ENCODE results near the gene RPS15A.

The RPS15A gene

DNA sequence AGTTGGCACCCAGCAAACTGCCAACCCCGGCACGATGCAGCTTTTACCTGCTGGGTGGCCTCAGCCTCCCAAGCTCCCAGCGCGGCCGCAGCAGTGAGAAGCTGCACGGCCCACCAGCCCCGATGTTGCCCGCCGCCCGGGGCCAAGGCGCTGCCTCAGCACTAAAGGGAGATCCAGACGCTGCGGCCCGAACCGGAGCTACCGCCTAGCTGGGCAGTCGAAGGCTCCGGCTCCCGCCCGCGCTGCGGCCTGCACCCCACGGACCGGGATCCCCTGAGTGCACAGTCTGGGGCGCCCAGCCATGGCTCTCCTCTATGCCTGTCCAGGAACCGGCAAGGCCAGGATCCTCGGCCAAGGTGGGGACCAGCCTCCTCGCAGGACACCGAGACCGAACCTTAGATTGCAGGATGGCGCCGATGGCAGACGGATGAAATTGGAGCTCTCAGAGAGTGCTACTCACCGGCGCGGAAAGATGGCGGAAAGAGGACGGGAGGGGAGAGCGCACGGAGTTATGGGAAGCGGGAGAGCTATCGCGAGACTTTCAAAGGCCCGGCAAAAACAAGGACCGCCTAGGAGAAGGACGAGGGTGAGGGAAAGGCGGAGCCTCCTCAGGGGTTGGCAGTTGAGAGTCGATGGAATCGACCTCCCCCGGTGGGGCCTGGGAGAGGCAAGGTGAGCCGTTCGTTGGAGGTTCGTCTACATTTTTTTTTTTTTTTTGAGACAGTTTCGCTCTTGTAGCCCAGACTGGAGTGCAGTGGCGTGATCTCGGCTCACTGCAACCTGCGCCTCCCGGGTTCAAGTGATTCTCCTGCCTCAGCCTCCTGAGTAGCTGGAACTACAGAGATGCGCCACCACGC, at the start of gene RPS15A:
RPS15A (minus strand) TSS at position 485 of the 857 bp plus-strand sequence. CDS start 1,221 bp downstream, outside the sequence.
- peak; percentile 95 for DNase-seq (ENCODE audit: low spot score)
- FAIRE-seq: no peak

DNA sequence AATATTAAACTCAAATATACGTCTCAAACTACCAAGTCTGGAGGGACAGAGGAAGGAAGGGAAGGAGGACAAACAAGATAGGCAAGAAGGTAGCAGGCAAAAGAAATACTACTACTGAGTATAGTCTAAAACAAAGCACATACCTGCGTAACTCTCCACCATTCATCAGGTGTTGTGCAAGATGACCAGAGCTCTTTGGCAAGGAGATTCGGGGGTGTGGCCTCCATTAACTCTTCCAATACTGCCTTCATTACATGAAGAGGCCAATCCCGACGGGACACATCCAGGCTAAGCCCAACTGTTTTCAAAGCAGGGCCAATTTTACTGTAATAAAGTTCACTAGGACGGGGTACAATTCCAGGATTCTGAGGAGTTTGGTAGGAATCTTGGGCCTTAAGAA, 49.4 kb upstream of the RPS15A start:
- no peak for FAIRE-seq
- no peak for DNase-seq (ENCODE audit: low spot score)

DNA sequence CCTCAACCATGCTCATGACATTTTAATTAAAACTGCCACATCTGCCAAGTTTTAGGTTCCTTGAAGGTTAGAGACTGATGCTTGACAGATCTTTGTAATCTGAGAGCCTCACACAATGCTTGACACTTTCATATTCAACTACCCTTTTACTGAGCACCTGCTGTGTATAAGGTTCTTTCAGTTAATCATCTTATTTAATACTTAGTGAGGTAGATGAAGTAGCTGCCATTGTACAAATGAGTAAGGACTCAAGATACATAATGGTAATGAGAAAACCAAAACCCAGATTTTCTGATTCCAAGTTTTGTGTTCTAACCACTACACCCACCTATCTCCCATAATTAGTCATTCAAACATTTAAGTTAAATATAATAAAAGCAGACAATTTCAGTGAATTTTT, 46.6 kb upstream of the RPS15A start:
- DNase-seq (ENCODE audit: low spot score): no peak
- FAIRE-seq: no peak

DNA sequence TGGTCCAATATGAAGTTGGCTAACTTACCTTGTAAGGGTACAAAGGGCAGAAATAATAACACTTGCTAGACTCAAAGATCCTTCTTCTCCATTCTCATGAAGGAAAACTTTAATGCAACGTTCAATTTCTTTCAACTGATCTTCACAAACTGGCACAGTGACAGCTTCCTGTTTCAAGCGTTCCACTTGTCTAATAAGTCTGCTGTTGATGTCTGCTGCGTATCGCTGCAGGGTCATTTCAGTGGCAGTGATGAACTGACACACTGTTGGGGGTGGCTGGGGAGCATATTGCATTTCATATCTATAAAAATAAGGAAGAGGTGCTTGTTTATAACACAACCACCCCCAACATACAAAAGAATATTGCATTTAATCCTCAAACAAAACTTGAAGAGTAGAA, 44.7 kb upstream of the RPS15A start:
- no peak for DNase-seq (ENCODE audit: low spot score)
- FAIRE-seq: no peak

DNA sequence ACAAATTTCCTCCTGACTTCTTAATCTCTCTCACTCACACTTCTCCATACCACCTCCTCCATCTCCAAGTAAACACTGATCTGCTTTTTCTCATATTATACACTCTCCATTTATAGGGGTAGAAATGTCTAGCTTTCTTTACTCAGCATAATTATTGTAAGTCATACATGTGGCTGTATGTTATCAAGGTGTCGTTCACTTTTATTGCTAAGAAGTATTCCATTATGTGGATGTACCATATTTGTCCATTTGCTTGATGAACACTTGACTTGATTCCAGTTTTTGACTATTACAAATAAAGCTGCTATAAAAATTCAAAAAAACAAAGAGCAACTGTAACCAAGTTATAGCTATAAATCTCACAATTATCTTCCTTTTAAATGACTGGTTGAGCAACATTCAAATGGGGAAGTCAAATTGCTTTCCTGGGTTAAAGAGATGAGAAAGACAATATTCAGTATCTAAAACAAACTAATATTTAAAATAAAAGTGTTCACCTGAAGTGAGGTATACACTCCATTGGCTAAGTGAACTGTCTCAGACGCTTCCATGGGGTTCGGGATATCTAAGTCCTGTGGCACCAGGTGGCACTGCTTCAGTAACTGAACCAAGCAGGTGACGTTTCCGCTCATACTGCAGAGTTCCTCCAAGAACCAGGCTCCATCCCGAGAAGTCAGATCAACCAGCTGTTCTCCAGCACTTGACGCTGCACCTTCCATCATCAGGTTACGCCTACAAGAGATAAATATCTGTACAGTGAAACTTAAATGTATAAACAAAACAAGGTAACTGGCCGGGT, 43.8 kb upstream of the RPS15A start:
- FAIRE-seq: no peak
- DNase-seq (ENCODE audit: low spot score): no peak

- DNase-seq (ENCODE audit: low spot score): no peak
- no peak for FAIRE-seq
Measured at GRCh38 chr16:18832613-18833012, 42.5 kb upstream of the RPS15A start.

- FAIRE-seq (no peak), DNase-seq (ENCODE audit: low spot score) (no peak)
Measured at GRCh38 chr16:18832006-18832405, 41.9 kb upstream of the RPS15A start.

GRCh38 chr16:18829251-18829650, 39.1 kb upstream of the RPS15A start:
- FAIRE-seq (no peak), DNase-seq (ENCODE audit: low spot score) (no peak)

- DNase-seq (ENCODE audit: low spot score) (no peak), FAIRE-seq (no peak)
Measured at GRCh38 chr16:18827890-18828289, 37.8 kb upstream of the RPS15A start.

DNA sequence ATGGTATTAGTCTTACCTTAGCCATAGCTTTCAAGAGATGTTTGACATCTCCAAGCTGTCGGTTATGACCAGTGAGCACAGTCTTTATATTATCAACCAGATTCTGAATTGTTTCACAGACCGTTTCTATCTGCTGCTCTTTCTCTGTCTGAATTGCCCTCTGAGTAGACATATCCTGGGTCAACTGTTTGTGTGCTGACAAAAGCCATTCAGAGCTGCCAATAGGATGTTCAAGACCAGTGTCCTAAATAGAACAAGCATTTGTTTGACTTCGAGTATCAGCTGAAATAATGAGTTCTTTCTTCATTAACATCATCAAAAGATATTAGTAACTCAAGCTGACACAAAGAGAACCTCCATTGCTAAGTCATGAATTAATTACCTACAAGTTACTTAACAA, 26.2 kb upstream of the RPS15A start:
- DNase-seq (ENCODE audit: low spot score): no peak
- FAIRE-seq: no peak

DNA sequence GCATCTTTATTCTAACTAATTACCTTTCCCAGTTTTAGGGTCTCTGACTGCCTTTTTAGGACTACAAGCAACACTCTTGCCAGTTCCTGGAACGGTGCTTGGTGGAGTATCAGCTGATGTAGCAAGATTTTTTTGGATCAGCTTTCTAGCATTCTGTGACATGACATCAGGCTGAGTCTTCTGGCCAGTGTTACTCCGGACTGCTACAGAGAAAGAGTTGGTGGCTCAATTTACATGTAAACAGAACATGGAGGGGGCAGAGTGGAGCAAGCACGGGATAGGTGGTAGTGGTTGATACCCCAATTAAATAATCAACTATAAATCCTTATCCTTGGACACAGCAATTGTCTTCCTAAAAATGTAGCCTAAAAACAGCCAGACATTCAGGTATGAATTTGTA, 21.8 kb upstream of the RPS15A start:
- FAIRE-seq (no peak), DNase-seq (ENCODE audit: low spot score) (no peak)

- DNase-seq (ENCODE audit: low spot score) (no peak), FAIRE-seq (no peak)
Measured at GRCh38 chr16:18809165-18809564, 19.0 kb upstream of the RPS15A start.

GRCh38 chr16:18805257-18805773, 15.2 kb upstream of the RPS15A start:
- FAIRE-seq (no peak), DNase-seq (ENCODE audit: low spot score) (no peak)

DNA sequence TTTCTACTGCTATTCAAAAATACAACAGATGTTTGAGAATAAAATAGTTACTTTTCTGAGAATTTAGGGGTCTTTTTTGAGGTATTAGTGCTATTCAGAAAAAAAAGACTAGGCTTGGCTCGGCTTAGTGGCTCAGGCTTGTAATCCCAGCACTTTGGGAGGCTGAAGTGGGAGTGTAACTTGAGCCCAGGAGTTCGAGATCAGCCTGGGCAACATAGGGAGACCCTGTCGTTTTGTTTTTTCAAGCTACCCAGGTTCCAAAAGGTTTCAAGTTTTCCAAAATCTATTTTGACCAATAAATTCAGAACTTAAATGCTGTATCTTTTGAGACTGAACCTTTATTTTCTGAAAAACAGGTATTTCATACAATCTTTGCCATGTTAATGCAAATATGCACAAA, 14.4 kb upstream of the RPS15A start:
- FAIRE-seq: no peak
- no peak for DNase-seq (ENCODE audit: low spot score)

DNA sequence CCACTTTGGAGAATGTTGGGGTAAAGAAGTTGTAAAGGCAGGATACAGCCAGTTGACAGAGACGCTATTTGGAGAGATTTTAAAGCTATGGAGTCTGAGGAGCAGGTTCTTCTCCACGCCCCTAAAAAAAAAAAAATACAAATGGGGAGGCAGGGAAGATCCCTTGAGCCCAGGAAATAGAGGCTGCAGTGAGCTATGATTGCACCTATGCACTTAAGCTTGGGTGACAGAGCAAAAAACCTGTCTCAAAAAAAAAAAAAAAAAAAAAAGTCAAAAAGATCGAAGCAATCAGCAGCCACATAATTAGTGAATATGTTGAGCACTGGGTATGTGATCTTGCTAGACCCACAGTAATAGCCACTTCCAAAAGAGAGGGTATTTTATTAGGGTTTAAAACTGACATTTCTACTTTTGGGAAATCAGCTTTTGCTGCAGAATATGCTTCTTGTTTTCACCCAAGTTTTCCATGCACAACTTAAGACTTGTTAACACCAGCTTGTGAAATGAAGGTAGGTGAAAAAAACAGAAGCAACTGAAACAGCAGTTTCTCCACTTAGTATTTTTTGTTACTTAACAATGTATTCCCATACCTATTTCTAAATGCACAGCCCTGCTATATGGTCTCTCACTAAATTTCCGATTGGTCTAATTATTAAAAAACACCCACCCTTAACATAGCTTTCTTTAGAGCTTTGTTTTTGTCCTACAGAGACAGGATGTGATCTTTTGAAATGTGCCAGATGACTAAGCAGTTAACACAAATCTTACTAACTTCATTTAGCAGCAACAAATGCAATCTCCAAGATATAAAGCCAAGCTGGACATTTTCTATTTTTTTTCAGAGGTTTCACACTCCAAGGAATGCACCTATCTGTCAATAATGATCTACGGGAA, 13.7 kb upstream of the RPS15A start:
- FAIRE-seq (no peak), DNase-seq (ENCODE audit: low spot score) (no peak)

GRCh38 chr16:18802767-18803343, 12.7 kb upstream of the RPS15A start:
- DNase-seq (ENCODE audit: low spot score) (no peak), FAIRE-seq (no peak)

DNA sequence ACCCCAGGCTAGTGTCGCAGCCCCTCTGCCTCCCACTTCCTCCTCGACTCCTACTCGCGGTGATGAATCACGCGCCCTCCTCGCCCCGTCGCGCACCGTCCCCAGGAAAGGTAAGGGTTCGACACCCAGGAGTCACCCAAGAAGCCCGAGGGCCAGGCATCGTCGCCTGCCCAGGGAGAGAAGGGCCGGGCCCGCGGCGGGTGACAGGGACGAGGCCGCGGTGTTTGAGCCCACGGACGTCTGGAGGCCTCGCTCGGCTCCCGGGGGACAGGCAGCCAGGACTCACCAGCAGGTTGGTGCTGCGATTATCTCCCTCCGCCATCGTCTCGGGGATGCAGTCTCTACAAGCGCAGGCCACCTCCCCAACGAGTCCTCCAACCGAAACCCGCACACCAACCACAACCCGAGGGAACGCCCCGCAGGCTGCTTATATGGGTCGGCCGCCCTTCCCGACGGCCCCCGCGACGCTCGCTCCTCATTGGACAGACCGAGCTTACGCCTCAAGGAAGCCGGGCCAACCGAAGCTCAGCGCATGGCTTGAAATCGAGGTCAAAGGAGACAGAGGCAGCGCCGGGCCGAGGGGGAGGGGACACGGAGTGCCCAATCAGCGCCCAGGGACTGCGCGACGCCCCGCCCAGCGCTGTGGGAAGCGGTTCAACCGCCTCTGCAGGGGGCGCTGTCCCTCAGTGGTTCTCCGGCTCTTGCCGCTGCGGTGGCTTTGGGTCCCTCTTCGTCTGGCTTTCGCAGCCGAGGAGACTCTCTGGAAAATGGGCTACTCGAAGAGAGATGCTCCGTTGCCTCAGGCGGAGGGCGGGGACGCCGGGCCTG, 11.2 kb upstream of the RPS15A start, which contains the start of gene ARL6IP1:
ARL6IP1 (minus strand) TSS at position 405 of the 828 bp plus-strand sequence; CDS start at position 322, 83 bp downstream.
- FAIRE-seq: peak; percentile 88

GRCh38 chr16:18800775-18801144, 10.6 kb upstream of the RPS15A start:
- no peak for FAIRE-seq

More for the DNA sequence above, 11.2 kb upstream of the RPS15A start, which contains the start of gene ARL6IP1:
- DNase-seq (ENCODE audit: low spot score): peak; percentile 96

GRCh38 chr16:18800293-18800692, 10.2 kb upstream of the RPS15A start:
- DNase-seq (ENCODE audit: low spot score) (no peak), FAIRE-seq (no peak)

More at GRCh38 chr16:18800775-18801144, 10.6 kb upstream of the RPS15A start:
- DNase-seq (ENCODE audit: low spot score): peak; percentile 11

- DNase-seq (ENCODE audit: low spot score): no peak
- no peak for FAIRE-seq
Measured at GRCh38 chr16:18799500-18799899, 9.4 kb upstream of the RPS15A start.

Data from urothelium cell line (cell line).